PFSK-1 (cell line): ENCODE results near the gene GPATCH2. TPM values are rescaled to one million over a fixed set of nuclear protein-coding genes. Genes with fewer than 3 reads are reported as not detected.

Experiments
- FOXP2 ChIP-seq: optimal IDR thresholded peaks from 2 replicates; pipeline ENCODE3; 2011; ENCODE audit warnings: borderline replicate concordance, control low read depth, inconsistent platforms; ENCODE audit not compliant: insufficient read depth; ENCODE audit errors: extremely low read length, extremely low read depth
- POLR2AphosphoS5 ChIP-seq: IDR thresholded peaks from 2 replicates; pipeline ENCODE4 v1.6.1; 2012; ENCODE audit warnings: low read depth, mild to moderate bottlenecking, control low read depth, low read length, moderate library complexity
- REST ChIP-seq, 2 experiments: IDR thresholded peaks; 2 replicates each; pipeline versions ENCODE4 v1.6.1 to v1.8.0; 2011 to 2012; ENCODE audit warnings: low read depth in 2 of 2, low read length in 2 of 2, control low read depth in 1 of 2, inconsistent platforms in 1 of 2, mild to moderate bottlenecking in 1 of 2, moderate library complexity in 1 of 2; ENCODE audit not compliant: insufficient read depth in 1 of 2
- SIN3A ChIP-seq: IDR thresholded peaks from 2 replicates; pipeline ENCODE4 v1.6.1; 2012; ENCODE audit warnings: mild to moderate bottlenecking, low read length, moderate library complexity, borderline replicate concordance; ENCODE audit not compliant: insufficient read depth
- TAF1 ChIP-seq: IDR thresholded peaks from 2 replicates; pipeline ENCODE4 v1.6.1; 2012; ENCODE audit warnings: low read length, control low read depth, borderline replicate concordance; ENCODE audit not compliant: insufficient read depth
- polyA plus RNA-seq: library from polyadenylated mRNA; unstranded; fragments of >200 nt; gene quantifications from one replicate; pipeline ENCODE4 v1.2.1, GENCODE V29; 2012; ENCODE audit warnings: low read depth, missing spikeins; ENCODE audit not compliant: insufficient read length

The GPATCH2 gene
- 2.5 TPM for polyA plus RNA-seq

DNA sequence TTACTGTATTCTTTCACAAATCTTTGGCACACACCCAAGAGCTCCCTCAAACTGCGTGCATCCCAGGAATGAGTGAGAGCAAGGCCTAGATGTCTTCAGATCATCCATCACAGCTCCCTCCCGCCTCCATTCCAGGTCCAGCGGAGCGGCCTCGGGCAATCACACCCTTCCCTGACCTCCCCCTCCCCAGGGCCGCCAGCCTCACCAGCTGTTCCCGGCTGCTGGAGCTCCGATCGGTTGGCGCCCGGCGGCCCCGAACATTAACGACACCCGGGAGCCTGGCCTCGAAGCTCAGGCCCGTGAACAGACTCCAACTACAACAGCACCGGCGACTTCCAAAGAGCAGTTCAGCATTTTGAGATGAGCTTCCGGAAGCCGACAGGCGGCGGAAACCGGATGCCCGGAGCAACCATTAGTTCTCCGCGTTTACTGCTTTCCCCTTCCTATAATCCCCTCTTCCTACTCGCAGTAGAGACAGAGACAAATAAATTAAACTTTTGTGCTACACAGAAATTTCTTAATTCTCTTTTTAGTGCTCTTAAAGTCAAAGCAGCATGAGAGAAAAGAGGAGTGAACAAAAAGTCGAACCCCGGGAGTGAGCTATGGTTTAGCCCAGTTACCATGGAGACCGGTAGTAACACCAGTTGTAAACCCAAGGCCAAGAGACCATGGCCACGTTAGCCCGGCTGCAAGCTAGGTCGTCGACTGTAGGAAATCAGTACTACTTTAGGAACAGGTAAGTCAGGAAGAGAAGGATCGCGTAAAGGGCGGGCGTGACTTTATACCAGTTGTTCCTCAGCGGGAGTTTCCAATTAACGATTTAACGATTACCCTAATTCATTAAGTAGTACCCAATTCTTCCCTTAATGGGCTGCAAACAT, at the start of gene GPATCH2, which contains the start of gene SPATA17:
GPATCH2 (minus strand) TSS at position 380 of the 881 bp plus-strand sequence; CDS start at position 261, 119 bp downstream.
SPATA17 (plus strand) TSS at position 634 of the 881 bp plus-strand sequence; CDS start at position 669, 35 bp downstream.
- TF ChIP-seq POLR2AphosphoS5 (peak; percentile 74; the same call in 1 of the 2 replicates), TAF1 (peak; percentile 81; the same call in 1 of the 2 replicates), SIN3A (peak; percentile 31; the same call in 1 of the 2 replicates), FOXP2 (no peak), REST (IDR thresholded peaks at IDR 0.05; ENCODE audit: insufficient read depth in 1 of 2, low read depth in 2 of 2, low read length in 2 of 2) (peak in 1 of 2 experiments; percentile 37; a peak in 1 of 4 replicates)

- no peak for TF ChIP-seq FOXP2
- TF ChIP-seq SIN3A = no peak
- TF ChIP-seq REST (IDR thresholded peaks at IDR 0.05; ENCODE audit: insufficient read depth in 1 of 2, low read depth in 2 of 2, low read length in 2 of 2) = no peak
- no peak for TF ChIP-seq POLR2AphosphoS5
- no peak for TF ChIP-seq TAF1
Measured at GRCh38 chr1:217674028-217674729, 43.3 kb upstream of the GPATCH2 start.

DNA sequence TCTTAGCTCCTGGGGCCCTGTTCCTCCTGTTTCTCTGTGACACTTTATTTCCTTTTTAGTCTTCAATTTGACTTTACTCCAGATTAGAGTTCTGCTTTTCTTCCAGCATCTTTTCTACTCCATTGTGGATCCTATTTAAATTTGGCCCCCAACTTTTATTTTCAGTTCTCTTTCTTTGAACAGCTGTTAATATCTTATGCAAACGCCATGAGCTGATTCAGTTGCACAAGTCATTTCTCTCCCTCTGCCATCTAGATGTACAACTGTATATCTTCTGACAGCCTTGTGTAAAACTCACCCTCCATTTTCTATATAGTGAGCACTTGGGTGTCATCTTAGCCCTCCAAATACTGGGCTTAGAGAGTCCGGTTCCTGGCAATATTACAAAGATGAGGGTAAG, 42.5 kb upstream of the GPATCH2 start:
- TF ChIP-seq TAF1 = no peak
- TF ChIP-seq REST (IDR thresholded peaks at IDR 0.05; ENCODE audit: insufficient read depth in 1 of 2, low read depth in 2 of 2, low read length in 2 of 2) = no peak
- TF ChIP-seq POLR2AphosphoS5 = no peak
- TF ChIP-seq FOXP2 = no peak
- no peak for TF ChIP-seq SIN3A

GRCh38 chr1:217668351-217668940, 37.6 kb upstream of the GPATCH2 start:
- TF ChIP-seq SIN3A (no peak), POLR2AphosphoS5 (no peak), FOXP2 (no peak), TAF1 (no peak), REST (IDR thresholded peaks at IDR 0.05; ENCODE audit: insufficient read depth in 1 of 2, low read depth in 2 of 2, low read length in 2 of 2) (no peak)
